HepG2 (cell line): ENCODE data around the gene NR2F1. TPM values are rescaled to one million over a fixed set of nuclear protein-coding genes. Genes with fewer than 3 reads are reported as not detected.
A peak's percentile ranks its signal among the peaks of the same experiment; 100 is the strongest.

ENCODE experiments used
- ATAC-seq: fragments of 200-7000 bp; cut with Tn5 transposase; 3 replicates; pipeline ENCODE4 v1.9.1; 2020; ENCODE audit warnings: mild to moderate bottlenecking, moderate library complexity
- BruUV-seq: library from RNA; stranded (reverse); fragments of 400-500 nt; replicated peaks from 2 replicates; lab custom pipeline; 2021; lab: Mats Ljungman, UMichigan
- CTCF ChIA-PET: fragments of 300-600 bp; formaldehyde crosslinking; extraction: SDS; loops from one replicate; lab custom pipeline; 2021; ENCODE audit warnings: low total read pairs, inconsistent platforms, low intra/inter-chr PET ratio; lab: Yijun Ruan, JAX
- POLR2A ChIA-PET: fragments of 350-600 bp; sonication (Branson Sonifier 250); formaldehyde crosslinking; loops from one replicate; lab custom pipeline; 2020; ENCODE audit warnings: antibody characterized with exemption, inconsistent platforms; lab: Yijun Ruan, JAX
- DNase-seq: peaks from one replicate; pipeline ENCODE4 v3.0.0-alpha.2; 2015; ENCODE audit warnings: low spot score
- FAIRE-seq: peaks from 3 replicates; lab custom pipeline; 2011; peaks lifted over from hg19 to GRCh38; lab: Jason Lieb, UNC
- H2AFZ ChIP-seq: one replicate; pipeline ENCODE4 v1.6.1; 2011; ENCODE audit warnings: low read length, inconsistent platforms
- H3K27ac ChIP-seq: fragments of 300-600 bp; 3 replicates; pipeline ENCODE4 v1.8.0; 2011; ENCODE audit warnings: mixed run types, mild to moderate bottlenecking, mixed read lengths, low read length, inconsistent platforms; ENCODE audit not compliant: insufficient read depth; ENCODE audit errors: extremely low read length
- H3K27me3 ChIP-seq, 2 experiments: fragments of 200-600 bp in 1 of 2; 2 replicates in 1 of 2; 3 replicates in 1 of 2; pipeline versions ENCODE4 v1.6.0 to v1.8.0; 2011; ENCODE audit warnings: low read length in 2 of 2, mild to moderate bottlenecking in 2 of 2, moderate library complexity in 2 of 2, inconsistent platforms in 1 of 2; ENCODE audit not compliant: insufficient read depth in 2 of 2, control insufficient read depth in 1 of 2
- H3K36me3 ChIP-seq, 2 experiments: fragments of 200-600 bp in 1 of 2; replicated peaks in 1 of 2; 2 replicates in 1 of 2; 3 replicates in 1 of 2; pipeline versions ENCODE4 v1.5.1 to v1.8.0; 2011; ENCODE audit warnings: low read length in 2 of 2, inconsistent platforms in 1 of 2; ENCODE audit not compliant: insufficient read depth in 2 of 2, control insufficient read depth in 1 of 2
- H3K4me1 ChIP-seq: 2 replicates; pipeline ENCODE4 v1.5.1; 2012; ENCODE audit warnings: low read length, inconsistent platforms; ENCODE audit not compliant: insufficient read depth
- H3K4me2 ChIP-seq: 2 replicates; pipeline ENCODE4 v1.6.0; 2011; ENCODE audit warnings: low read depth, low read length, inconsistent platforms
- H3K4me3 ChIP-seq, 3 experiments: fragments of 200-600 bp in 1 of 3; sonication (generic), shearing (Covaris generic) in 1 of 3; replicated peaks in 1 of 3; 2 replicates each; pipeline ENCODE4 v1.5.1; 2011 to 2016; ENCODE audit warnings: low read length in 3 of 3, inconsistent platforms in 2 of 3, low read depth in 2 of 3, mild to moderate bottlenecking in 2 of 3, control low read depth in 1 of 3, mixed read lengths in 1 of 3; ENCODE audit not compliant: insufficient read depth in 1 of 3
- H3K79me2 ChIP-seq: one replicate; pipeline ENCODE4 v1.6.1; 2011; ENCODE audit warnings: low read length, inconsistent platforms; ENCODE audit not compliant: insufficient read depth
- H3K9ac ChIP-seq: 2 replicates; pipeline ENCODE4 v1.6.0; 2011; ENCODE audit warnings: mild to moderate bottlenecking, low read depth, low read length, inconsistent platforms; ENCODE audit not compliant: insufficient read depth
- H3K9me3 ChIP-seq: 2 replicates; pipeline ENCODE4 v1.5.1; 2012; ENCODE audit warnings: mild to moderate bottlenecking, low read length
- H4K20me1 ChIP-seq: 2 replicates; pipeline ENCODE4 v1.6.0; 2011; ENCODE audit warnings: inconsistent platforms, mild to moderate bottlenecking, low read length, moderate library complexity; ENCODE audit not compliant: insufficient read depth
- HNRNPK ChIP-seq: fragments of 200-400 bp; formaldehyde crosslinking; IDR thresholded peaks from 2 replicates; pipeline ENCODE4 v1.6.1; 2018; ENCODE audit warnings: low read length, low read depth, moderate library complexity, mild to moderate bottlenecking; ENCODE audit not compliant: poor library complexity, severe bottlenecking
- SOX6 ChIP-seq, 2 experiments: fragments of 450-650 bp in 1 of 2; sonication (generic) in 1 of 2; formaldehyde crosslinking in 1 of 2; IDR thresholded peaks; 2 replicates each; pipeline versions ENCODE4 v1.4.0 to v1.6.1; 2017 to 2020; ENCODE audit warnings: antibody characterized with exemption in 1 of 2, mild to moderate bottlenecking in 1 of 2, missing genetic modification reagents in 1 of 2
- WGBS: methylation state at CpG from one replicate; pipeline ENCODE4 v1.1.6; 2017; ENCODE audit warnings: low lambda C conversion rate; 5-methylcytosine and 5-hydroxymethylcytosine counted together
- in situ Hi-C: cut with HindIII; loops from 2 replicates; pipeline ENCODE4 v1.10.0; 2017; ENCODE audit warnings: low pct_unique_long_range_greater_than_20kb; ENCODE audit not compliant: extremely low pct_ligation_motif_present
- intact Hi-C: fragments of 100-400 bp; cut with micrococcal nuclease; formaldehyde crosslinking; loops from one replicate; pipeline ENCODE4 v1.10.0; 2022; ENCODE audit not compliant: unreplicated experiment
- polyA plus RNA-seq, 8 experiments: library from polyadenylated mRNA; depleted of rRNA in 3 of 8; stranded (reverse) in 7 of 8; unstranded in 1 of 8; fragments of >200 nt; fragmentation: Illumina TruSeq in 4 of 8; extraction: Trizol in 4 of 8; gene quantifications; 2 replicates each; pipeline versions ENCODE4 v1.2.1 to v1.2.3, GENCODE V29; 2011 to 2016; ENCODE audit warnings: low read depth in 4 of 8, missing spikeins in 1 of 8, mixed read lengths in 1 of 8; ENCODE audit not compliant: insufficient read depth in 1 of 8
- total RNA-seq, 5 experiments: library from RNA; depleted of rRNA; stranded (reverse); fragments of >200 nt; fragmentation: Illumina TruSeq; extraction: Trizol; gene quantifications; 2 replicates each; pipeline ENCODE4 v1.2.3, GENCODE V29; 2016; ENCODE audit warnings: low read depth in 1 of 5
- TF ChIP-seq, protein P1 (sequence below): sonication (generic); formaldehyde crosslinking; IDR thresholded peaks from 2 replicates; pipeline ENCODE4 v1.4.0; 2020; ENCODE audit warnings: missing genetic modification reagents

The NR2F1 gene
- total and polyA plus RNA-seq, 2 of the 13 experiments (the other 11 are each of a cell fraction or from before 2014, with no cell fraction given): 17.1 to 59.7 TPM

- TF ChIP-seq, protein P1, sequence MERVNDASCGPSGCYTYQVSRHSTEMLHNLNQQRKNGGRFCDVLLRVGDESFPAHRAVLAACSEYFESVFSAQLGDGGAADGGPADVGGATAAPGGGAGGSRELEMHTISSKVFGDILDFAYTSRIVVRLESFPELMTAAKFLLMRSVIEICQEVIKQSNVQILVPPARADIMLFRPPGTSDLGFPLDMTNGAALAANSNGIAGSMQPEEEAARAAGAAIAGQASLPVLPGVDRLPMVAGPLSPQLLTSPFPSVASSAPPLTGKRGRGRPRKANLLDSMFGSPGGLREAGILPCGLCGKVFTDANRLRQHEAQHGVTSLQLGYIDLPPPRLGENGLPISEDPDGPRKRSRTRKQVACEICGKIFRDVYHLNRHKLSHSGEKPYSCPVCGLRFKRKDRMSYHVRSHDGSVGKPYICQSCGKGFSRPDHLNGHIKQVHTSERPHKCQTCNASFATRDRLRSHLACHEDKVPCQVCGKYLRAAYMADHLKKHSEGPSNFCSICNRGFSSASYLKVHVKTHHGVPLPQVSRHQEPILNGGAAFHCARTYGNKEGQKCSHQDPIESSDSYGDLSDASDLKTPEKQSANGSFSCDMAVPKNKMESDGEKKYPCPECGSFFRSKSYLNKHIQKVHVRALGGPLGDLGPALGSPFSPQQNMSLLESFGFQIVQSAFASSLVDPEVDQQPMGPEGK (CRISPR knock-in tag): peak; percentile 45; the same call in 1 of the 2 replicates
- TF ChIP-seq HNRNPK: peak; percentile 61
Observed at GRCh38 chr5:93603793-93604643, 21.0 kb downstream of the NR2F1 start (continued).

DNA sequence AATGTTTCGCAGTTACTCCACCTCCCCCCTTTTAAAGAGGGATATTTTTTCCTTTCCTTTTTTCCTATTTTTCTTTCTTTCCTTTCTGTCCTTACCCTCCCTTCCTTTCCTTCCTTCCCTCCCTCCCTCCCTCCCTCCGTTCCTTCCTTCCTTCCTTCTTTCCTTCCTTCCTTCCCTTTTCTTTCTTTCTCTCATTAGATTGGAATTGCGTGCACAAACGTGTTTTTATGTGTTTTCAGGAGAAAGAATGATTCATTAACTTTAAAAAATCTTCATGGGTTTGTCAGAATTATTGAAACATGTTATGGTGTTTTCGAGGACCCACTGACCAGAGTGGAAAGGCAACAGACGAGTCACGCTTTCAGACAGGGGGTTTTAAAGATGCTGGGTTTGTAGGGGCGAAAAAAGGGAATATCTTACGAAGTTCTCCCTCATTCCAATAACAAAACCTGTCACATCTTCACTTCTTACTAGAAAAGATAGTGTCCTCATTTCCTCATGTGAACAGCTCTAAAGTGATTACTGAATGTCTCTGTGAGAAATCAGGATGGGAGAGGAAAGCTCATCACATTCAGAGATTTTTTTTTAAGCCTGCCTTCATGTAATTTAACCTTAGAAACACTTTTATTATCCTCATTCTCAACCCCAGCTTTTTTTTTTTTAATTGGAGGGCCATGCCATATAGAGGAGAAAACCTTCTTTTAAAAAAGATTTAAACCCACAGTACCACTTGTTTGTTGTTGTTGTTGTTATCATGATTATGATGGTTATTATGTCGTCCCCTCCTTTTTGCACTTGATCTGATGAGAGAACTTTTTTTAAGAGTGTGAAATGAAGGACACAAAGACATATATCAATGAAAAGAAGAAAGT is 21.9 kb downstream of the NR2F1 start:
- BruUV-seq: no TSS peak
- Histone ChIP-seq H3K9ac (no peak overlapping the region), H3K27me3 (peaks cover 2 to 62% of the 10 kb centered on the region in 2 experiments; a peak in 4 of 5 replicates), H2AFZ (no peak overlapping the region), H3K4me2 (no peak overlapping the region), H3K27ac (no peak overlapping the region), H4K20me1 (no peaks in the 10 kb centered on the region), H3K36me3 (no peaks in the 10 kb centered on the region), H3K4me3 (no peak overlapping the region), H3K4me1 (peaks cover 19% of the 10 kb centered on the region), H3K9me3 (no peaks in the 10 kb centered on the region), H3K79me2 (no peaks in the 10 kb centered on the region)
- ChIA-PET POLR2A (no interaction called here), CTCF (no interaction called here)
- in situ Hi-C loops (no loop called here), intact Hi-C loops (loop anchor here (1.0 kb wide), 1 partner anchor 310 kb away; no protein-coding TSS in a partner anchor)
- ATAC-seq: no peak
- TF ChIP-seq SOX6 (IDR thresholded peaks at IDR 0.05): no peak
- TF ChIP-seq SOX6 (CRISPR knock-in tag; IDR thresholded peaks at IDR 0.05): no peak
- no peak for DNase-seq
- no peak for FAIRE-seq
- WGBS: 51% methylated on average over 10 of the region's 10 CpGs
